ENCODE measurements around the gene NCS1.

NCS1 gene

DNA sequence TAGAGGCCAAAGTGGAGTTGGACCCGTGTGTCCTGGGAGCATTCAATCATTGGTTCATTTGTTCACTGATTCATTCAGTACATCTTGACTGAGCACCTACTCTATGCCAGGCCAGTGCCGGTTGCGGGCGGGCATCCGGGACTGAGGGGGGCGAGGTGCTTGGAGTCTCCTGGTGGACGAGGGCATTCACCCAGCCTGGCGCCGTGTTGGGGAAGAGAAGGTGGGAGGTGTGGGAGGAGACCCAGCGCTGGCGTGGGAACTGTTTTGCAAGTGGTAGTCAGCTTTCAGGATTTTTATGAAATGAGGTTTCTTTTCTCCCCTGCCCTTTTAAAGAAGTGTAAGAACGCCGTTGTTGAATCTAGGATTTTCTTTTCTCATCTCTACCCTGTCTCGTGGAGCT lies 37.2 kb downstream of the NCS1 start:
- TF ChIP-seq POLR2AphosphoS5 (IDR thresholded peaks at IDR 0.05; ENCODE audit: low read depth, low read length) (no peak), TAF1 (IDR thresholded peaks at IDR 0.05; ENCODE audit: borderline replicate concordance, low read depth, low read length) (no peak), POLR2A (IDR thresholded peaks at IDR 0.05; ENCODE audit: low read depth, low read length) (no peak)
- FAIRE-seq (no peak), DNase-seq (ENCODE audit: insufficient read length) (no peak)

DNA sequence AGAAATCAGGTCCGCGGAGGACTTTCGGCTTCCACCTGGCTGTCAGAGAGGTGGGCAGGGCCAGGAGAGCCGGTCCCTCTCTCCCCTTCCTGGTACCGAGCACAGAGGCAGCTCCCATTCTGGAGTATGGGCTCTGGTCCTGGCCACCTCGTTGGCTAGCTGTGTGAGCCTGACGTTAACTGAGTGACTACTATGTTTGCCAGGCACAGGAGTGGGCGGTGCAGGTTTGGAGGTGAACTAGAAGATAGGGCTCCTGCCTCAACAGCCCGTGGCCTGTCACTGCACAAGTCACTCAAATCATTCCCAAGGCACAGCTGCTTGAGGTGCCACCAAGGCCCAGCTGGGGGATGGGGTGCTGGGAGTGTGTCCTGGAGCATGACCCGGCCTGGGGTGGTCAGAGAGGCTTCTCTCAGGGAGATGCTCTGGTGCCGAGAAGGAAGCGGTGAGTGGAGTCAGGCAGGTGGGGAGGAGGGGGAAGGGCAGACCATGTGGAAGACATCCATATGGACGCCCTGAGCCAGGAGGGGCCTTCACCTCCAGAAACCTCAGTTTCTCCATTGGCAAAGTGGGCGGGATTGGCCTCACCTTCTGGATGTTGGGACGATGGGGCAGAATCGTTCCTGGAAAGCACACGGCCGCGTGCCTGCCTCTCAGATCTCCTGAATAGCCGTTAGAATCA lies 39.5 kb downstream of the NCS1 start:
- DNase-seq (ENCODE audit: insufficient read length): no peak
- FAIRE-seq: no peak
- TF ChIP-seq POLR2AphosphoS5 (IDR thresholded peaks at IDR 0.05; ENCODE audit: low read depth, low read length): no peak
- no peak for TF ChIP-seq TAF1 (IDR thresholded peaks at IDR 0.05; ENCODE audit: borderline replicate concordance, low read depth, low read length)
- TF ChIP-seq POLR2A (IDR thresholded peaks at IDR 0.05; ENCODE audit: low read depth, low read length): no peak

DNA sequence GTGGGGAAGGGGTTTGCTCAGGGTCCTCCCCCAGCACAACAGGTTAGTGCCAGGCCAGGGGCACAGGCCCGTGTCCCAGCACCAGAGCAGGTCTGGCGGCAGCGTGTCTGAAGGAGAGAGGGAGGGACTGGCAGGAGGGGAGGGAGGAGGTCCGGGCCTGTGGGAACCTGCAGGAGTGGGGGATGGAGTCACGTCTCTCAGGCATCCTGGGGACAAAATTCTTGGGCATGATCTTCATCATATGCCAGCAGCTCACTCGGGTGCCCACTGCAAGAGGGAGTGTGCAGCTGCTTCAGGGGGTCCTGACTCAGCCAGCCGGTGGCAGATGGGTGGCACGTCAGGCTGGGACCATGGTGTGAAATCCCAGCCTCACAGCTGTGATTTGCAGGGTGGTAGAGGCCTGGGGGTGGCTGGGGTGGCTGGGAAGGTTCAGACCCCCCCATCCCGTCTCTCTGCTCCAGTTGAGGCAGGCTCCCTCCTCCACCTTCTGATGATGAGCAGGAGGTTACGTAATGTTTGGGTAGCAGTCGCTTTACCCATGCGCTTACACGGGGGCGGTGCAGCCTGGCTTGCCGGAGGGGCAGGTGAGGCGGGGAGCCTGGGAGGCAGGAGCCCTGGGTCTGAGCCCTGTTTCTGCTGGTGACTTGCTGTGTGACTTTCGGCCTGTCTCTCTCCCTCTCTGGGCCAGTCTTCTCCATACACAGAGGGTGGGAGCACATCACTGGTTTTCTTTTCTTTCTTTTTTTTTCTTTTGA lies 40.5 kb downstream of the NCS1 start:
- FAIRE-seq: no peak
- no peak for DNase-seq (ENCODE audit: insufficient read length)
- TF ChIP-seq POLR2A (IDR thresholded peaks at IDR 0.05; ENCODE audit: low read depth, low read length) (no peak), POLR2AphosphoS5 (IDR thresholded peaks at IDR 0.05; ENCODE audit: low read depth, low read length) (no peak), TAF1 (IDR thresholded peaks at IDR 0.05; ENCODE audit: borderline replicate concordance, low read depth, low read length) (no peak)

DNA sequence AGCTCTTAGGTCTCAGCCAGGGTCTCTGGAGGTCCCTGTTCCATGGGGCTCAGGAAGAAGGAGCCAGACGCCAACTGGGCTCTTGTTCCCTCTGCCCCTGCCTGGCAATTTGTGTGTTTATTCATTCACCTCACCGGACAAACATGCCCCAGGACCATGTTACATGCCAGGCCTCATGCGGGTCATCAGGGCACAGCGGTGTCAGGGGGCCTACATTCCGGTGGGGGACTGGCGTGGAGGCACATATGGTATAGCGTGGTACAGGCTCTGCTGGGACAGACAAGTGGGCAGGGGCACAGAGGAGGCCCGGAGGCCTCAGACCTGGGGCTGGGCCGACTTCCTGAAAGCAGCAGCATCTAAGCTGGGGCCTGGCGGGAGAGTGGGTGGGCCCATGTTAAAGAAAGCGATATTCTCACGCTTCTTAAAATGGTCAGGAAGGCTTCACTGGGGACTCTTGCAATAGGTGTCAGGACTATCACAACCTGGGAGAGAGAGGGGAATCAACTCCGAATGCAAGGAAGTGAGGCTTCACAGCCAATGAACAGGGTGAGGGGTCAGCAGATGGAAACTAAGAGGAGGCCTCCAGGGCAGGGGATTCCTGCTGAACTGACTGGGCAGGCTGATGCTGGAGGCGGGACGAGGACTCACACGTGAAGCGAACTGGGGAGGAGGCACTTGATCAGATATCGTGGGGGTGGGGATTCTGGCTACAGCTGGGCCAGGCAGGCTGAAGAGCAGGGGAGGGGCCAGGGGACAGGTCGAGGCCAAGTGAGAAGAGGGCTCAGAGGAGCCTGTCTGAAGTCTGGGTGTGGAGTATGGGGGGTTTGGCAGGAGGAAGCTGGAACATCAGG lies 41.9 kb downstream of the NCS1 start:
- no peak for FAIRE-seq

GRCh38 chr9:130214776-130215340 lies 42.7 kb downstream of the NCS1 start:
- FAIRE-seq: no peak
- TF ChIP-seq POLR2A (IDR thresholded peaks at IDR 0.05; ENCODE audit: low read depth, low read length) (no peak), POLR2AphosphoS5 (IDR thresholded peaks at IDR 0.05; ENCODE audit: low read depth, low read length) (no peak), TAF1 (IDR thresholded peaks at IDR 0.05; ENCODE audit: borderline replicate concordance, low read depth, low read length) (no peak)
- DNase-seq (ENCODE audit: insufficient read length): no peak

More for the DNA sequence above, 41.9 kb downstream of the NCS1 start:
- no peak for DNase-seq (ENCODE audit: insufficient read length)
- TF ChIP-seq TAF1 (IDR thresholded peaks at IDR 0.05; ENCODE audit: borderline replicate concordance, low read depth, low read length) (no peak), POLR2A (IDR thresholded peaks at IDR 0.05; ENCODE audit: low read depth, low read length) (no peak), POLR2AphosphoS5 (IDR thresholded peaks at IDR 0.05; ENCODE audit: low read depth, low read length) (no peak)

GRCh38 chr9:130215341-130216119 lies 43.3 kb downstream of the NCS1 start:
- FAIRE-seq (no peak), DNase-seq (ENCODE audit: insufficient read length) (no peak)
- TF ChIP-seq POLR2AphosphoS5 (IDR thresholded peaks at IDR 0.05; ENCODE audit: low read depth, low read length) (no peak), TAF1 (IDR thresholded peaks at IDR 0.05; ENCODE audit: borderline replicate concordance, low read depth, low read length) (no peak), POLR2A (IDR thresholded peaks at IDR 0.05; ENCODE audit: low read depth, low read length) (no peak)

DNA sequence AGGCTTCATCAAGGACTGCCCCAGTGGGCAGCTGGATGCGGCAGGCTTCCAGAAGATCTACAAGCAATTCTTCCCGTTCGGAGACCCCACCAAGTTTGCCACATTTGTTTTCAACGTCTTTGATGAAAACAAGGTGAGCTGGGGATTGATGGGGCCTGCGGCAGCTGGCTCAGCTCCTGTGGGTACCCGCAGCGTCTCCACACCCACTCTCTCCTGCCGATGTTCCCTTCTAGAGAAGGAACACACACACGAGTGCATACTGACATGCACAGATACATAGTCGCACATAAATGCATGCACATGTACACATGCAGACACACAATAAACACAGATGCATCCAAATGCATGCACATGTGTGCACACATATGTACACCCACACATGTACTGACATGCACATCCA lies 45.6 kb downstream of the NCS1 start:
- no peak for FAIRE-seq
- TF ChIP-seq TAF1 (IDR thresholded peaks at IDR 0.05; ENCODE audit: borderline replicate concordance, low read depth, low read length) (no peak), POLR2A (IDR thresholded peaks at IDR 0.05; ENCODE audit: low read depth, low read length) (no peak), POLR2AphosphoS5 (IDR thresholded peaks at IDR 0.05; ENCODE audit: low read depth, low read length) (no peak)
- no peak for DNase-seq (ENCODE audit: insufficient read length)

DNA sequence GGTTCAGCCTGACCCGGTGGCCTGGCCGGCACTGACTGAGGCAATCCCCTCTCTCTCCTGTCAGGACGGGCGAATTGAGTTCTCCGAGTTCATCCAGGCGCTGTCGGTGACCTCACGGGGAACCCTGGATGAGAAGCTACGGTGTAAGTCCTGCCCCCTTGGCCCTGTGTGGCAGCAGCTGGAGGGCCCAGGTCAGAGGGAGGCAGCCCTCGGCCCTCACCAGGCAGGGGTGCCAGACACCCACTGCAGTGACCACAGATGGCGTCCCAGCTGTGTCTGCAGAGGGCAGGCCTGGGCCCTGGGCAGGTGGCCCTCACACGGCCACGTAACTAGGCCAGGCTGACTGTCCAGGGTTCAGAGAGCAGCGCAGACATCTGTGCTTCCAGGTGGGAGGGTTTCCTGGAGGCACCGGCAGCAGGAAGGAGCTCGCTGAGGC lies 47.5 kb downstream of the NCS1 start:
- FAIRE-seq (no peak), DNase-seq (ENCODE audit: insufficient read length) (no peak)
- TF ChIP-seq POLR2AphosphoS5 (IDR thresholded peaks at IDR 0.05; ENCODE audit: low read depth, low read length) (no peak), TAF1 (IDR thresholded peaks at IDR 0.05; ENCODE audit: borderline replicate concordance, low read depth, low read length) (no peak), POLR2A (IDR thresholded peaks at IDR 0.05; ENCODE audit: low read depth, low read length) (no peak)

GRCh38 chr9:130220352-130220751 lies 48.1 kb downstream of the NCS1 start:
- FAIRE-seq: no peak
- TF ChIP-seq POLR2AphosphoS5 (IDR thresholded peaks at IDR 0.05; ENCODE audit: low read depth, low read length): no peak
- TF ChIP-seq POLR2A (IDR thresholded peaks at IDR 0.05; ENCODE audit: low read depth, low read length): no peak
- no peak for TF ChIP-seq TAF1 (IDR thresholded peaks at IDR 0.05; ENCODE audit: borderline replicate concordance, low read depth, low read length)
- no peak for DNase-seq (ENCODE audit: insufficient read length)

DNA sequence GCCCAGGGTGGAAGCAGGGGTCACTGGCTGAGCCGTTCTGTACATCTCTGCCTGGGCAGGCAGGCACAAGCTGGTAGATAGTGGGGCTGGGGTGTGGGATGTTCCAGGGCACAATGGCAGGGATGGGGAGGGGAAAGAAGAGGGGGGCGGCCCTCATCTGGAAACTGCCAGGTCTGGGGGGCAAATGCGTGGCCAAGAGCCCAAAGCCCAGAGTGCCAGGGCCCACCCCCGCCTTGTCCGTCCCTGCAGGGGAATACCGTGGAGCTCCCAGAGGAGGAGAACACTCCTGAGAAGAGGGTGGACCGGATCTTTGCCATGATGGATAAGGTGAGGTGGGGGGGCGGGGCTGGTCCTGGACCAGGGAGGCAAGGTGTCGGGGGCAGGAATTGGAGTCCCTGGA lies 50.6 kb downstream of the NCS1 start:
- TF ChIP-seq POLR2A (IDR thresholded peaks at IDR 0.05; ENCODE audit: low read depth, low read length) (no peak), POLR2AphosphoS5 (IDR thresholded peaks at IDR 0.05; ENCODE audit: low read depth, low read length) (no peak), TAF1 (IDR thresholded peaks at IDR 0.05; ENCODE audit: borderline replicate concordance, low read depth, low read length) (no peak)
- DNase-seq (ENCODE audit: insufficient read length): no peak
- no peak for FAIRE-seq

Data from GM12892 (cell line).